Hematopoietic multipotent progenitor cell treated with erythropoietin and hydrocortisone succinate and interleukin-3 and kit ligand, for 15 days (in vitro differentiated cells): ENCODE measurements around the gene IBA57.

ENCODE experiments used
- DNase-seq: peaks from one replicate; pipeline ENCODE4 v3.0.0-alpha.2; 2015; ENCODE audit warnings: low spot score

The IBA57 gene

DNA sequence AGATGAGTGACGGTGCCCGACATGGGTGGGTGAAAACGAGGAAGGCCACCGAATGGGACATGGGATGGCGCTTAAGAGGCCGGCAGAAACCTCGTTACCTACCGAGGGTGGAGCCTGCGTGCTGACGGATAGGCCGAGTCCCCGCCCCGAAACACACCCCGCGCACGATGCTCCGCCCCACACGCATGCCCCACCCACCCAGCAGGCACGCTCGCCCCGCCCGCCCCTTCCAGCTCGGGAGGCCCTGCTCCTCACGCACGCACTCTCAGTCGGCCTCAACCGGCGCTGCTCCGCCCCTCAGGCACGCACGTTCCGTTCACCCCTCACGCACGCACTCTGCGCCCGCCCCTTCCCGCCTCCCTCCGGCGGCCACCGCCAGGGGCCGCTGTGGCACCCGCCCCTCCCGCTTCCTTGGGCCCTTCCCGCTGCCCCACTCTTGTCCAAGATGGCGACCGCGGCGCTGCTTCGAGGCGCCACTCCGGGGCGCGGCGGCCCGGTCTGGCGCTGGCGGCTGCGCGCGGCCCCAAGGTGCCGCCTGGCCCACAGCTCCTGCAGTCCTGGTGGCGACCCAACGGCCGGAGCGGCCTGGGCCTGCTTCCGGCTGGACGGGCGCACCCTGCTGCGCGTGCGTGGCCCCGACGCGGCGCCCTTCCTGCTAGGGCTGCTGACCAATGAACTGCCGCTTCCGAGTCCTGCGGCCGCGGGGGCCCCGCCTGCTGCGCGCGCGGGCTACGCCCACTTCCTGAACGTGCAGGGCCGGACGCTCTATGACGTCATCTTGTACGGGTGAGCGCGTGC is at the start of gene IBA57:
TSS of gene IBA57 (plus strand) at position 433 of the 798 bp plus-strand sequence. CDS start at position 446, 13 bp downstream.
- DNase-seq: peak; percentile 99

DNA sequence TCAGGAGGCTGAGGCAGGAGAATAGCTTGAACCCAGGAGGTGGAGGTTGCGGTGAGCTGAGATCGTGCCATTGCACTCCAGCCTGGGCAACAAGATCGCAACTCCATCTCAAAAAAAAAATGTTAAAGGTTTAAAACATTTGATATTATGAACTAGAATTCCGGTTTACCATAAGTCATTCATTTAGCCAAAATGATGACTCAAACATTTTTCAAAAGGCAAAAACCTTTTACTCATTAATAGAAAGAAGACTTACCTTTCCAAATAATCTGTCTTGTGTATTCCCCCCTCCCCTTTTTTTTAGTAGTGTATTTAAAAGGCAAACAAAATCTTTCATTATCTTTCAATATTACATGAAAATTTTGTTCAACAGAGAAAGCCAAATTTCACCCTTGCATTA is 48.3 kb upstream of the IBA57 start:
- DNase-seq: no peak

DNA sequence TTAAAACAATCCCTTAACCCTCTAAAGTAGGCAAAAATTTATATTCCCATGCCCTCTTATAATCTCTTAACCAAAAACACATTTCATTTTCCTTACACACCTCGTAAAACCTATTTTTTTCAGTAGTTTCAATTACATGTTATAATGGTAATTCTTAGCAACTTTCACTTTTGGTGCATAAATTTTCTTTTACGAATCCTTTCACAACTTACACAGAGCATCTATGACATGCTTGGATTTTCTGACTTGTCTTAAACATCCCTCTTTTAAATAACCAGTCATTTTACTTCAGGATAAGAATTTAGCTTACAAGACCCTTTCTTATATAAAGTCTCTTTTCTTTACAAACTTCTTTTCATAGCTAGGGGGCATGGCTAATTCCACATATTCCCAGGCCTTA is 47.6 kb upstream of the IBA57 start:
- DNase-seq: no peak

DNA sequence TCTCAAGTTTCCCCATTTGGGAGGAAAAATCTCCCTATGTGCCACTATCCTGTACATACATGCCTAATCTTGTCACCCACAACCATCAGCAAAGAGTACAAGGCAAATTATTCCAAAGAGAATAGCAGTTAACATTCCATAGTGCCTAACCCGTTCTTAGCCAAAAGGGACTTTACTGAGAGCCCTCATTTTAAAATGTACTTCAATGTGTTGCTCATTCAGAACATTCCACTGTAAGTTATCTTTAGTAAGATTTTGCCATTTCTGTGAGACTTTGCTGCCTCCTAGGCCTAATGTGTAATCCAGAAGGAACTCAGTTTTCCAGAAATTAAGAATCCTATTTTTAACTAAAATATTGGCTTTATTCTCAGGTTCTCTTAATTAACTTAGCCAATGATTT is 45.3 kb upstream of the IBA57 start:
- DNase-seq: no peak

DNA sequence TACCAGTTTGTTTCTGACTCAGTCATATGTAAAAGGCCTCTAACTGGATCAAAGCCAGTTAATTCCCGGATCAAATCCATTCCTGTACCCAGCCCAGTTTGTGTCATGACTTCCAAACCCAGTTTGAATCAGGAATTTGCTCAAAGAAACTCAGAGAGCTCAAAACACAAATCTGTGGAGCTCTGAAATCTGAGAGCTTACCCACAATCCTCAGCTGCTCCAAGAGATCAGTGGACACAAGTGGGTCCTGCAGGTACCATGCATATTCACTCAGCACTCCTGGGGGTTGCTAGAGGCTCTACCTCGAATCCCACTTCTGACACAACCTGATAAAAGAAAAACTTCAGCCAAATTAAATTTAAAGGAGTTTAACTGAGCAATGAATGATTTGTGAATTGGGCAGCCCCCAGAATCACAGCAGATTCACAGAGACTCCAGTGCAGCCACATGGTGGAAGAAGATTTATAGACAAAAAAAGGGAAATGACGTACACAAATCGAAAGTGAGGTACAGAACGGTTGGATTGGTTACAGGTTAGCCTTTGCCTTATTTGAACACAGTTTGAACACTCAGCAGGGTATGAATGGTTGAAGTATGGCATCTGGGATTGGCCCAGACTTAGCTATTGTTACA is 44.6 kb upstream of the IBA57 start:
- DNase-seq: no peak

DNA sequence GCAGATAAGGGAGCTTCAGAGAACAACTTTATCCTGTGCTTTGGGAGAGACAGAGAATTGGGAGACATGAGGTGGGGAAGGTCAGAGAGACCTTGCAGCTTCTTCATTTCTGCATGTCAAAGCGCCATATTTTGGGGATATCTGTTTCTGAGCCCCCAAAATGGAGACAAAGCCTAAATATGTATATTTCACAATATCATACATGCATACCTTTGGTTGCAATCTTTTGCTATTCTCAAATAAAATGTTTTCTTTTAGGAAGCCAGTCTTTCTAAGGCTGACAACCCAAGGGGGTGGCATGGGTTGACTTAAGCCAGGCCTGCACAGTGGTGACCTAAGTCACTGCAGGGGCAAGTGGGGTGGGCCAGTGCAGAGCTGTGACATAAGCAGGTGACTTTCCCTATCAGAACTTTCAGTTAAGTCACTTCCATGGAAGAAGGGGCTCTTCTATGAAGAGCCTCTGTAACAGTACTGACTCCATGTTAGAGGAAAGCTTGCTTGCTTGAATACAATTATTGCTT is 42.6 kb upstream of the IBA57 start:
- no peak for DNase-seq

DNA sequence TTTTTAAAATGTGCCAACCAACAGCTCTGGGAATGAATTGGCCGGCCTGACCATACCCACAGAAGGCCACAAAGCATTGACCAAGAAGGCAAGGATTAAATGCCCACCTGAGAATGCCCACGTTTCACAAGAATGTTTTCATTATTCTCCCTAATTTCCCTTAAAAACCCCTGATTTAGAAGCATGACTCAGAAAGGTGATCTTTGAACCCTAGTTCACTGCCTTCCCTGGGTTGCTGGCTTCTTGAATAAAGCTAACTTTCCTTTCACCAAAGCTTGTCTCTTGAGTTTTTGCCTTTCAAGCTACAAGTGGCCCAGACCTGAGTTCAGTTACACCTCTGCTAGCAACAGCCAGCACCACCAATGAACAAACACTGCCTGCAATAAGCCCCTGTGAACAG is 42.1 kb upstream of the IBA57 start:
- DNase-seq: no peak

DNA sequence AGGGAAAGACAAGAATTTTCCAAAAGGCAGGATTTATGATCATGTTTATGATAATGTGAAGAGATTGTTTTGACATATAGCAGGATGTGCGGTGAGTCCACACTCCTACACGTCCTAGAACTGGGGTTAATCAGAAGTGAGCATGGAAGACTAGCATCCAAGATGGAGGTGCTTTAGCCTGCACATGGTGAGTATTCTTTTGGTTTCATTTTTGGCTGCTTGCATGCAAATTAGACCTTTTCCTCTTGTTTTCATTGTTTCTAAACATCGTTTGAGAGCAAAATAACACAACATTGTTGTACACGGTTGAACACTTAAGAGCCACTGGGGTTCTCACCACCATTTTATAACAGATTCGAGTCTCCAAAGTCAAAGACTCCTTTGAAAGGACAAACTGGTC is 40.4 kb upstream of the IBA57 start:
- no peak for DNase-seq

DNA sequence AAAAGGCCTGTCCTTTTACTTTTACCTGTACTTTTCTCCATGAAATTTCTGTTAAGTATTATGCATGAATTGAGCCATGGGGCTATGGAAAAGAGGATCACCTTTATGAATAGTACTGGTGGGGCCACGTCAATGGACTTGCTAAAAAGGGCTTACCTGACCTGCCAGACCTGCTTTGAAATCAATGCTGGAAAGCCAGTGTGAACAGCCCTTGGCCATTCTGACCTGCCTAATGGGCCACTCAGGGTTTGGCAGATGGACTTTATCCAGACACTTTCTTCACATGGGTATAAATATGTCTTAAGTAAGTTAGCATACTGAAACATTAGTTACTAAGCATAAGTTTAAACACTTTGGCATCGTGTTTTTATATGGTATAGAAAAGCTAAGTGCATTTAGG is 33.8 kb upstream of the IBA57 start:
- no peak for DNase-seq

DNA sequence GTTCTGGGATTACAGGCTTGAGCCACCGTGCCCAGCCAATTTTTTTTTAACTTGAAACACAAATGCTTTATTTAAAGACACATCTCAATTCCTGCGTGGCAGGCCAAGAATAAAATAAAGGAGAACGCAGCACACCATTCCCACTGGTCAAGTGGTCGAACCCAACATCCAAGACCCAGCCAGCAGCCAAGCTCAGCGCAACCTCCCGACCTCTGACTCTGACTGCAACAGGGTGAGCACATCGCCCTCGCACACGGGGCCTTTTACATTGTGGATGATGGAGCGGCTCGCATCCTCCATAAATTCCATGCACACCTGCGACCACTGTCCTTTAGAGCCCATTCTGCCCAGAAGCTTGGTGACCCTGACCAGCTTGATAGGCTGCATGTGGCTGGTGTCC is 31.0 kb upstream of the IBA57 start:
- DNase-seq: no peak

DNA sequence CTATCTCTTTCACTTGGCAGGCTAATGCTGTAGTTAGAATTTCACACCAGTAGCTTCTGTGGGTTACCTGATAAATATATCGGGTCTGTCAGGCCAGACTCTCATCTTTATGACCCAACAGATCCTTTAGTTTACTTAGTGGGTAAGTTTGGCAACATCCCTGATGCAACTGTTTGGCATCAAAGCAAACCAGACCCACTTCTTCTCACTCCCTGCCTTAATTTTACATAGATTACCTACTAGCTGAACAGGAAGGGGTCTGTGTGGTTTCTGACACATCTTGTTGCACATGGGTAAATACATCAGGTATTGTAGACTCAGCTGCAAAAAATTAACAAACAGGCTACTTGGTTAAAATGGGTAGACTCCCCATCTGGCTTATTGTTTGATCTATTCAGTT is 28.7 kb upstream of the IBA57 start:
- peak; percentile 62 for DNase-seq

DNA sequence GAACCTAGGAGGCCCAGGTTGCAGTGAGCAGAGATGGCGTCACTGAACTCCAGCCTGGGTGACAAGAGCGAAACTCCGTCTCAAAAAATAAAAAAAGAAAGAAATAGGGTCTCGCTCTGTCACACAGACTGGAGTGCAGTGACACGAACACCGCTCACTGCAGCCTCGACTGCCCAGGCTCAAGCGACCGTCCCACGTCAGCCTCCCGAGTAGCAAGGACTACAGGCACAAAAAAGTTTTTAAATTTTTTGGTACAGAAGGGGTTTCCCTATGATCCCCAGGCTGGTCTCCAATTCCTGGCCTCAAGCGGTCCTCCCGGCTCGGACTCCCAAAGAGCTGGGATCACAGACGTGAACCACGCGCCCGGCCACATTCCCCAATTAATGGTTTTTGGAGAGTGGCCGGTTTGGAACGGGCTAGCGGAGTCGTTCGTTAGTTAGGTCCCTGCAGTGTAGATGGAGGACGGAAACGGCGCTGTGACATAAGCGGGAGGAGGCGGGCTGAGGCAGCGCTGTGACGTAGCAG is 26.1 kb upstream of the IBA57 start:
- no peak for DNase-seq

DNA sequence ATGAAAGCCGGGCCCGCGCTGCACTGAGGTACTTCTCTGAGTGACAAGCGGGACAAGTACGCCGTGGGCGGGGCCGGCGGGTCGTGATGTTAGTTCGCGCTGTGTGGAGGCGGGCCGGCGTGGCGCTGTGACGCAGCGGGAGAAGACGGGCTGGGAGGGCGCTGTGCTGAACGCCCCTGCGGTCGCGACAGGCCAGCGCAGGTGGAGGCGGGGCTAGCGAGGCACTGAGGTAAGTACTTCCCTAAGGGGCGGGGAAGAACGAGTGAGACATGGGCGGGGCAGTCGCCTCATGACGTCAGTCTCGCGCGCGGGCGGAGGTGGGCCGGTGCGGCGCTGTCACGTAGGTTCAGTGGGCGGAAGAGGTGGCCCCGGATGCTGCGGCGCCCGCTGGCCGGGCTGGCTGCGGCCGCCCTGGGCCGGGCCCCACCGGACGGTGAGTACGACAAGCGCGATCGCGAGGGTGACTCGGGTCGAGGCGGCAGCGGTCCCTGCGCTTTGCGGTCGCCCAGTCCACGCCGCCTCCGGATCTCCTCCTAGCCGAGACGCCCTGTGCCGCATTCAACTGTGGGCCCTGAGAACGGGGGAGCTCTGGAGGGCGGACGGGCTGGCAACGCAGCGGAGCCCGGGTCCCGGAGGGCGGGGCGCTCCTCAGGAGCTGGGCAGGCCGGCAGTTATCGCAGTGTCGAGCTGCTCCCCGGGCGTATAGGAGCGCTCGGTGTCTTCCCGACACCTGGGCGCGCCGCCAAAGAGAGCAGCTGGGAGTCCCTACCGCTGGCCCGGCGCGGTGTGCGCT is 25.5 kb upstream of the IBA57 start, which contains the start of gene GUK1:
TSS of gene GUK1 (plus strand) at position 349 of the 793 bp plus-strand sequence. CDS start at position 373, 24 bp downstream.
- DNase-seq: peak; percentile 100

DNA sequence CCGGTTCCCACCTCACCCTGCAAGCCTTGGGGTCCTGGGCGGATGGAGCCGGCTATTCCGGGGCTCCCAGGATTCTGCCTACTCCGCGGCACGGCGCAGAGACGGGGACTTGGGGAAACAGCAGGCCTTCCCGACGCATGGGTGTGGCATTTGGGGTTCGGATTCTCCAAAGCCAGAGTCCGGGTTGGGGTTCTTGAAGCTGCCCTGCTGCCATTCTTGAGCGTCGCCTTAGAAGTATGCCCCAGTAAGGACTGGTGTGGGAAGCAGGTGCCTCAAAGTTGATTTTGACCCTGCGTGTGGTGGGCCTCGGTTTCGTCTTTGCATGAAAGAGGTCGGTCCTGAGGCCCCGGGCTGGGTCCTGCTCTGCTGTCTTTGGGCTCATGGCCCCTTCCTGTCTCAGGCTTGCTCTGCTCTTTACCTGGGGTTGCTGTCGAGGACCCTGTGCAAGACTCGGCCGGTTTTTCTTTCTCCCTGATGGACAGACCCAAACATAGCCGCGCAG is 24.8 kb upstream of the IBA57 start:
- DNase-seq: no peak

DNA sequence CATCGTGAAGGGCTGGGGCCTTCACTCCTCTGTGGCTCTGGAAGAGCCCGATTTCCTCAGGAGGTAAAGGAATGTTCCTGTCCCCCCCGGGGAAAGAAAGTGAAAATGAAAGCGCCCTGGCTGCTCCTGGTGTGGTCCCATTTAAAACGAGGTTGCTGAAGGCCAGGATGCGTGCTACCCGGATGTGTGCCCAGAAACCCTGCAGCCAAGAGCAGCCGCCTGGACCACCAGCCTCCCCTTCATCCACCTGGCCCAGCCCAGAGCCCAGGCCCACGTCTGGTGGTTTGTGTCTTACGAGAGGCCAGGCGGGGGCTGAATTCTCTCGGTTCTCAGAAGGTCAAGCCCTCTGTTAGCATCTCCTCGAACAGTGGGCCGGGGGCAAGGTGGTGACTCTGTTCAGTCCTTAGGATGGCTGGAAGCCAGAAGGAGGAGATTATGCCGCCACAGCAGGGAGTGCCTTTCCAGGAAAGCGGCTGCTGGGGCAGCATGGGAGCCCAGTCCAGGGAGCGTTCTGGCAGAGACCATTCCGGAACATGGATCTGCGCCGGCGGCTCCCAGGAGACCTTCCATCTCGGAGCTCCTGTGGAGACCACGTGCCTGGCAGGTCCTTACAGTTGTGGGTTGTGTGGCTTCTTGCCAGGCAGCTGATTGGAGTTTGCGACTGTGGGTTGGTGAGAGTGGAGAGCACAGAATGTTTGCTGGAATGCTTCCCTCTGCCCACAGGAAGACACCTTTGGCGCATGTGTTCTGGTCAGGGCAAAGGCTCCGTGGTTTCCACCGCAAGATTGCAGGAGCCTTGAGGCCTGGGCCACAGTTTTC is 24.2 kb upstream of the IBA57 start:
- DNase-seq: peak; percentile 46

DNA sequence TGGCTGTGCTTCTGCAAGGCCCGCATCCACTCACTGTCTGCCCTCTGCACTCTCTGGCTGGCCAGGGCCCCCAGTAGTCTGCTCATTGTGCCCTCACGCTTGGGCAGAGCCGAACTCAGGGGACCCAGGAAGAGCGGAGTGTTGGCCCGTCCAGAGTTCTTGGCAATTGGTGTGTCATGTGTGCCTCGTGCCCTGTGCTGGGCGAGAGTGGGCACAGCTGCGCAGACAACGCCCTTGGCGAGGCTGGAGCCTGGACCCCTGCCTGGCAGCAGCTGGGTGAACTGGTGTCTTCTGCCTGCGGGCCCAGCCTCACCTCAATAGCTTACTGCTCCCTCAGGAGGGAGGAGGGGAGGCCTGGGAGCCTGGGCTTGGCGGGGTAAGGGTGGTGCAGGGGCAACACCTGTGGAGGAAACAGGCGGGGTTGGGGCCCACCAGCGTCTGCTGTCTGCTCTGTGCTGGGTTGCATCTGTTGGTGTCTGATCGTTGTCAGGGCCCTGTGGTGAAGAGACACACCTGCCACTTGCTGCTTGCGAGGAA is 23.4 kb upstream of the IBA57 start:
- no peak for DNase-seq

DNA sequence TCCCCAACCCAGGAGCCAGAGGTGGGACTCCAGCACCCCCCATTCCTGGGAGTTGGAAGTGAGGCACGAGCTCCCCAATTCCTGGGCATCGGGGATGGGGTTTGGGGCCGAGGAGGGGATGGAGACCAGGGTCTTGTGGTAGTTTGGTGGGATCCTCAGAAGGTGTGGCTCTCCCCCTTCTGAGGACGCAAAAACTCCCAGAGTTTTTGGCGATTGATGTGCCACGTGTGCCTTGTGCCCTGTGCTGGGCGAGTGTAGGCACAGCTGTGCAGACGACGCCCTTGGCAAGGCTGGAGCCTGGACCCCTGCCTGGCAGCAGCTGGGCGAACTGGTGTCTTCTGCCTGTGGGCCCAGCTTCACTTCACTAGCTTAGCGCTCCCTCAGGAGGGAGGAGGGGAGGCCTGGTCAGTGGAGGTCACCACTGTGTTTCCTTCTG is 22.9 kb upstream of the IBA57 start:
- no peak for DNase-seq

DNA sequence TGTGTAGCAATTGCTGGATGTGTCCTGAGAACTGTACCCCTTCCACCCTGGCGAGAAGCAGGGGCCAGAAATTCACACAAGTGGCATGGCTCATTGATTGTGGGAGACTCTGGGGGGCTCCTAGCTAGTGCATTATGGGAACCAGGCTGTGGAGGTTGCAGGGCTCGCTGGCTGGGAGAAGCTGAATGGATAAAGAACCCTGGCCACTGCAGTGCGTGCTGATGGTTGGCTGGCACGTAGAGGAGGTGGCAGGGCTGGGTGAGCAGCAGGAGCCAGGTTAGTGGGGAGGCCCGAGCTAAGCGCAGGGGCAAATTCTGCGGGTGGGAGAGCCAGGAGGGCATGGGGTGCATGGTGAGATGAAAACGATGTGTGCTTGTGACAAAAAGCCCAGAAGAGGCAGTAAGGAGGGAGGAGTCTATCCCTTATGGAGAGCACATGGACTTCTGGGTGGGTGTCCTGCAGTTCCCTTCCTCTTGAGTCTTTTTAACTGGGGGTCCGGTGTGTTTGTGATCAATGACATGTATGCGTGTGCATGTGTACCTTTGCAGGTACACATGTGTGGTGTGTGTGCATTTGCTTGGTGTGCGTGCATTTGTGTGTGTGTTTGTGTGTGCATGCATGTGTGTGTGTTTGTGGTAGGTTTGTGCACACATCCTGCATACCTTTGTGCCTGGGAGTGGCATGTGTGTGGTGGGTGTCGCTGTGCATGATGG is 22.0 kb upstream of the IBA57 start:
- no peak for DNase-seq

DNA sequence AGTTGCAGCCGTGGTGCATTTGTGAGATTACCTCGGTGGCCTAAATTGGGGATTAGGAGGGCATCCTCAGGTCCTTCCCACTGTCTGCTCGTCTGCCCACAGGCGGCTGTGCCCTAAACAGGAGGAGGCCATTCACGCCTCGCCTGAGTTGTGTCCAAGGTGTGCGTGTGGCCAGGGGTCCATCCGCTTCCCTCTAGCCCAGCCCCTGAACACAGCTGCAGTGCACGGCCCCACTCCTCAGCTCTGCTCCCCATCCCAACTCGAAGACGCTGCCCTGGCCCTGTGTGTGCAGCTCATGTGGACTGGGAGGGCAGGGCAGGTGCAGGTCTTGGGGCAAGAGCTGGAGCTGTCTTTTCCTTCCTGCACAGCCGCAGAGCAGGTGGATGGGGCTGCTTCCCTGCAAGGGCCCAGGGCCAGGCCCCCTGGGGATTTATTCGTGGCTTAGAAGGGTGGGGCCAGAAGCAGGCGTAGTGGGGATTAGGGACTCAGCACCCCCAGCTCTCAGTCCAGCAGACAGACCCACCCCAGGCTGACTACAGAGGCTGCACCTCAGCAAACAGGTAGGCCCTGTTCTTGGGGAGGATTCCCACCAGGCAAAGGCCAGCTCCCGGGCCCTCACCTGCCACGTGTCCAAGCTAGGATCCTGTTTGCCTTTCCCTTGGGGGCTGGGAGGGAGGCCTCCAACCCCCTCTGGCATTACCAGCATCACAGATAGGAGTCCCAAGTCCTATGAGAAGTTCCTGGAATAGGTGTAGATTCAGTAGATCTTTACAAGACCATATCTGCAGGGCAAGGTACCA is 21.2 kb upstream of the IBA57 start:
- DNase-seq: no peak

DNA sequence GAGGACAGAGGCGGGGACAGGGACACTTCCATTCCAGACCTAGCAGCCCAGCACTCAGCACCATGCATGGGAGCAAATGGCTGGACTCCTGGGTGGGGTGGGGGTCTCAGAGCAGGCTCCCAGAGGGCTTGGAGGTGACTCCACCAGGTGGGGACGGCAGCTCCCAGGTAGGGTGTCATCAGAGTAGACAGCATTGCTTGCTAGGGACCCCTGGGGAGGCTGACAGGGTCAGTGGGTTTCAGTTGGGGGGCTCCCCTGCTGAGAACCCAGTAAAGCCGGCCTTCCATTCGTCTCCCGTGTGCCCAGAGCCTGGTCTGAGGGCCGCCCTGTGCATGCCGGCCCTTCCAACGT is 20.6 kb upstream of the IBA57 start:
- no peak for DNase-seq
